ENCODE data around the gene CSMD2. TPM values are rescaled to one million over a fixed set of nuclear protein-coding genes. Genes with fewer than 3 reads are reported as not detected.

The CSMD2 gene
- total and polyA plus RNA-seq, 2 of the 8 experiments (the other 6 are each of a cell fraction or from before 2014, with no cell fraction given) = 7.0 to 14.7 TPM

DNA sequence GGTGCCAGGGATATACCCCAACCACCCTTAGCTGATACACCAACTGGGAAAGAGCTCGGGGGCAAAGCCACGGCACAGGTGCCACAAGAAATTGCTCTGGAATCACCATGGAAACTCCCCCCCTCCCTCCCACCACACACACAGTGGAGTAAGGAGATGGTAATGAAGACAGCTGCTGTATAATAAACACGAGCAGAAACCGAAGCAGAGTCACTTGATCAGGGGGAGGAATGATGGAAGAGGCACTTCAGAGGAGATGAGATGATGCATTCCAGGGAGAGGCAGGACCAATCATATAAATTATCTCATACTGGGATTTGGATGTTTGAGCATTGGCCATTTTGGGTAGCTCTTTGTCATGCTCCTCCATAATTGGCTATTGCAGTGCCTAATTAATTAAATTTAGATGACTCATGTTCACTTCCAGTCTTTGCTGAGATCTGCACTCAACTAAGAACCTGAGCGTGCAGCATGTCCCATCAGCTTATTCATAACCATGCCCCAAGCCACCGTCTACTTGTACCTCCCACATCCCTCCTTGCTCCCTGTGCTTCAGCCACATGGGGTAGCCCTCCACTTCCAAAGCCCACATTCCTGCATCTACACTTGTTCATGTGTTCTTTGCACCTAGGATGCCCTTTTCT lies 503.1 kb downstream of the CSMD2 start:
- H3K27me3 ChIP-seq (replicated peaks in 1 of 4; ENCODE audit: control insufficient read depth in 3 of 4, extremely low read depth in 1 of 4, insufficient read depth in 3 of 4, low read length in 3 of 4) = no peaks in the 10 kb centered on the region
- no peaks in the 10 kb centered on the region for H3K79me2 ChIP-seq (ENCODE audit: control insufficient read depth in 1 of 2, insufficient read depth in 2 of 2, low read length in 2 of 2)
- WGBS, 2 experiments (ENCODE audit: extremely low coverage in 1 of 2, insufficient coverage in 1 of 2, insufficient read length in 1 of 2, insufficient replicate concordance in 2 of 2, low coverage in 1 of 2, low lambda C conversion rate in 2 of 2, missing lambda C conversion rate in 1 of 2) = 87% methylated on average over 6 of the region's 6 CpGs; no CpG with 5 or more reads in 1 of the 2 experiments
- no peak overlapping the region for H2BK5ac ChIP-seq (ENCODE audit: low read depth, low read length)
- no peaks in the 10 kb centered on the region for H3K9me3 ChIP-seq (ENCODE audit: insufficient read depth in 2 of 2, low read depth in 1 of 2, low read length in 1 of 2)
- no peak overlapping the region for H2BK120ac ChIP-seq (replicated peaks; ENCODE audit: low read depth, low read length)
- H3K23me2 ChIP-seq (ENCODE audit: low read depth, low read length) = no peaks in the 10 kb centered on the region
- H3K14ac ChIP-seq (ENCODE audit: insufficient read length) = no peak overlapping the region
- no peak for DNase-seq (ENCODE audit: low read depth in 1 of 2, low spot score in 2 of 2)
- H4K5ac ChIP-seq (ENCODE audit: insufficient read length, low read depth, low read length) = no peak overlapping the region
- no peak overlapping the region for H2BK12ac ChIP-seq (ENCODE audit: low read depth, low read length)
- H3K36me3 ChIP-seq (ENCODE audit: control insufficient read depth in 2 of 4, insufficient read depth in 4 of 4, low read length in 3 of 4) = peaks cover 2 to 6% (median 5%) of the 10 kb centered on the region in 4 experiments; a peak in 5 of 8 replicates
- H3K4ac ChIP-seq (replicated peaks; ENCODE audit: insufficient read length, low read depth, low read length) = no peak overlapping the region
- no peak overlapping the region for H3K27ac ChIP-seq (ENCODE audit: low read depth, low read length)
- H2BK20ac ChIP-seq (ENCODE audit: low read length) = no peak overlapping the region
- FAIRE-seq = no peak
- no peak overlapping the region for H3K4me3 ChIP-seq (ENCODE audit: extremely low read depth in 1 of 4, insufficient read depth in 2 of 4, low read depth in 3 of 4, low read length in 4 of 4)
- no peak overlapping the region for H2AK5ac ChIP-seq (ENCODE audit: low read depth, low read length)
- H3K9ac ChIP-seq (replicated peaks in 1 of 4; ENCODE audit: extremely low read depth in 1 of 4, low read depth in 3 of 4, low read length in 3 of 4) = no peak overlapping the region
- ChIA-PET CTCF (ENCODE audit: partially characterized antibody) (interaction anchor here (0.7 to 1.6 kb wide), 3 partner anchors 24 to 155 kb away, joined by 3 to 6 read pairs (median 3); no protein-coding TSS in a partner anchor), POLR2A (ENCODE audit: partially characterized antibody) (no interaction called here)
- no peak overlapping the region for H2BK15ac ChIP-seq (ENCODE audit: low read length)
- no peaks in the 10 kb centered on the region for H4K20me1 ChIP-seq (replicated peaks in 1 of 2; ENCODE audit: control insufficient read depth in 1 of 2, insufficient read depth in 2 of 2, low read length in 2 of 2)
- no peak overlapping the region for H3K4me2 ChIP-seq (ENCODE audit: insufficient read depth in 1 of 2, low read depth in 2 of 2, low read length in 2 of 2)
- H2AFZ ChIP-seq (ENCODE audit: low read length) = no peak overlapping the region
- H3K23ac ChIP-seq (ENCODE audit: insufficient read length) = no peak overlapping the region
- H3K4me1 ChIP-seq (replicated peaks in 1 of 4; ENCODE audit: control insufficient read depth in 3 of 4, insufficient read depth in 4 of 4, low read length in 3 of 4) = no peaks in the 10 kb centered on the region
- no peak overlapping the region for H4K8ac ChIP-seq (ENCODE audit: extremely low read depth, insufficient read depth, low read length)
- H3K18ac ChIP-seq (ENCODE audit: extremely low read depth, low read length) = no peak overlapping the region
- no peaks in the 10 kb centered on the region for H3K79me1 ChIP-seq (ENCODE audit: low read depth, low read length)
- H4K91ac ChIP-seq (replicated peaks; ENCODE audit: insufficient read length, low read length) = no peak overlapping the region
- no peak overlapping the region for H3K56ac ChIP-seq (replicated peaks; ENCODE audit: insufficient read length, low read depth, low read length)
